RWPE2 (cell line): ENCODE results near the gene MRLN.
"Not testable (repeated sequence)": the region's sequence is repeated elsewhere in the genome, so short reads cannot be mapped to it uniquely, and the experiment has no call there.

ENCODE experiments used
- ATAC-seq: fragments of 200-7000 bp; cut with Tn5 transposase; 3 replicates; pipeline ENCODE4 v1.9.1; 2021; ENCODE audit warnings: low read depth
- DNase-seq: peaks from one replicate; pipeline ENCODE4 v3.0.0-alpha.2; 2020; ENCODE audit warnings: low spot score
- H3K27ac ChIP-seq: fragments of 450-650 bp; 2 replicates; pipeline ENCODE4 v1.5.1; 2017; ENCODE audit warnings: mild to moderate bottlenecking; ENCODE audit not compliant: poor library complexity, severe bottlenecking
- H3K27me3 ChIP-seq: fragments of 250-450 bp; sonication (Bioruptor Pico); 2 replicates; pipeline ENCODE4 v1.5.1; 2021; ENCODE audit warnings: mild to moderate bottlenecking, moderate library complexity; ENCODE audit not compliant: insufficient read depth, poor library complexity, severe bottlenecking
- H3K36me3 ChIP-seq: fragments of 250-450 bp; sonication (Bioruptor Pico); 2 replicates; pipeline ENCODE4 v1.5.1; 2020; ENCODE audit warnings: low read depth, mild to moderate bottlenecking, moderate library complexity
- H3K4me1 ChIP-seq: fragments of 250-450 bp; sonication (Bioruptor Pico); 2 replicates; pipeline ENCODE4 v1.5.1; 2021; ENCODE audit warnings: mild to moderate bottlenecking, moderate library complexity; ENCODE audit not compliant: insufficient read depth, poor library complexity, severe bottlenecking
- H3K4me3 ChIP-seq: fragments of 250-450 bp; sonication (Bioruptor Pico); 2 replicates; pipeline ENCODE4 v1.5.1; 2021; ENCODE audit warnings: mild to moderate bottlenecking, moderate library complexity; ENCODE audit not compliant: severe bottlenecking
- H3K9me3 ChIP-seq: fragments of 250-450 bp; sonication (Bioruptor Pico); 2 replicates; pipeline ENCODE4 v1.5.1; 2021; ENCODE audit warnings: mild to moderate bottlenecking, moderate library complexity; ENCODE audit not compliant: severe bottlenecking
- TF ChIP-seq, protein P1 (sequence below): fragments of 450-650 bp; IDR thresholded peaks from one replicate; pipeline ENCODE4 v1.5.1; 2017; ENCODE audit warnings: mild to moderate bottlenecking, moderate library complexity; ENCODE audit not compliant: poor library complexity, severe bottlenecking

Gene MRLN

DNA sequence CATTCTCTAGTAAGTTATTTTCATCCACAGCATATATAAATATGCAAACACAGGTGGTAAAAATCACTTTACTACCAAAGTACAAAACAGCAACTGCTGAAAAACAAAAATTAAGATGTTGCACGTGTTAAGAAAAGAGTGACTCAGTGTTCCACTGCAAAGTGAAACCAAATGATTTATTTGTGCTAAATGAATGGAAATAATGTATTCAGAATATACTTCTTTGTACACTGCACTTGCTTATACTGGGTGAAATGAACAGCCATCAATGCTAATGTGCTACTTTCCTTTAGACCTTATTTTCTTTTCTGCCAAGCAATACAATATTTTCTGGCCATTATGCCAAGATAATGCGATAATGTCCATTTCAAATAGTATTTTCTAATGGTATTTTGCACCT, 38.3 kb upstream of the MRLN start:
- TF ChIP-seq, protein P1, sequence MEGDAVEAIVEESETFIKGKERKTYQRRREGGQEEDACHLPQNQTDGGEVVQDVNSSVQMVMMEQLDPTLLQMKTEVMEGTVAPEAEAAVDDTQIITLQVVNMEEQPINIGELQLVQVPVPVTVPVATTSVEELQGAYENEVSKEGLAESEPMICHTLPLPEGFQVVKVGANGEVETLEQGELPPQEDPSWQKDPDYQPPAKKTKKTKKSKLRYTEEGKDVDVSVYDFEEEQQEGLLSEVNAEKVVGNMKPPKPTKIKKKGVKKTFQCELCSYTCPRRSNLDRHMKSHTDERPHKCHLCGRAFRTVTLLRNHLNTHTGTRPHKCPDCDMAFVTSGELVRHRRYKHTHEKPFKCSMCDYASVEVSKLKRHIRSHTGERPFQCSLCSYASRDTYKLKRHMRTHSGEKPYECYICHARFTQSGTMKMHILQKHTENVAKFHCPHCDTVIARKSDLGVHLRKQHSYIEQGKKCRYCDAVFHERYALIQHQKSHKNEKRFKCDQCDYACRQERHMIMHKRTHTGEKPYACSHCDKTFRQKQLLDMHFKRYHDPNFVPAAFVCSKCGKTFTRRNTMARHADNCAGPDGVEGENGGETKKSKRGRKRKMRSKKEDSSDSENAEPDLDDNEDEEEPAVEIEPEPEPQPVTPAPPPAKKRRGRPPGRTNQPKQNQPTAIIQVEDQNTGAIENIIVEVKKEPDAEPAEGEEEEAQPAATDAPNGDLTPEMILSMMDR, result no peak
- H3K27ac ChIP-seq, result no peak overlapping the region
- H3K27me3 ChIP-seq, result no peaks in the 10 kb centered on the region
- DNase-seq (no peak), ATAC-seq (no peak)
- no peaks in the 10 kb centered on the region for H3K9me3 ChIP-seq
- peaks cover 50% of the 10 kb centered on the region for H3K36me3 ChIP-seq
- H3K4me1 ChIP-seq, result no peaks in the 10 kb centered on the region
- no peak overlapping the region for H3K4me3 ChIP-seq

GRCh38 chr10:59790080-59790479, 36.8 kb upstream of the MRLN start:
- not testable (repeated sequence) for H3K27me3 ChIP-seq, H3K4me3 ChIP-seq, ATAC-seq

DNA sequence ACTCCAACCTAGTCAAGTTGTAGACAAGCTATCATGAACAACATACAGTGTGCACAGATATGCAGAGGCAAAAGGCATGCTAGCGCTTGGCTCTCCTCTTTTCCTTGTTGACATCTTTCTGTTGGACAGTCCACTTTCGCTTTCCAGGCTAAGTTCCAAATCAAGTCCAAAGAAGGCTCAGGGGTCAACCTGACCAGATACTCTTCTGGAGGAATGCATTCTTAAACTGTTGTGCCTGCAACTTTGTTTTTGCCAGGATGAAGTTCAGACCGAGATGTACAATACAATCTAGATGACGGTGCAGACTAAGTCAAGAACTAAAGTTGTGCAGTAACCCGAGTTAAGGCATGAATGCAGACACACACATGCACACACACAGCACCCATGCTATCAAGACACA, 35.7 kb upstream of the MRLN start:
- H3K27me3 ChIP-seq, H3K27ac ChIP-seq, H3K4me1 ChIP-seq, ATAC-seq, H3K4me3 ChIP-seq, H3K9me3 ChIP-seq, DNase-seq: not testable (repeated sequence)
- peaks cover 25% of the 10 kb centered on the region for H3K36me3 ChIP-seq

More at GRCh38 chr10:59790080-59790479, 36.8 kb upstream of the MRLN start:
- DNase-seq, H3K9me3 ChIP-seq, H3K4me1 ChIP-seq, H3K27ac ChIP-seq: not testable (repeated sequence)
- H3K36me3 ChIP-seq, result peaks cover 35% of the 10 kb centered on the region

DNA sequence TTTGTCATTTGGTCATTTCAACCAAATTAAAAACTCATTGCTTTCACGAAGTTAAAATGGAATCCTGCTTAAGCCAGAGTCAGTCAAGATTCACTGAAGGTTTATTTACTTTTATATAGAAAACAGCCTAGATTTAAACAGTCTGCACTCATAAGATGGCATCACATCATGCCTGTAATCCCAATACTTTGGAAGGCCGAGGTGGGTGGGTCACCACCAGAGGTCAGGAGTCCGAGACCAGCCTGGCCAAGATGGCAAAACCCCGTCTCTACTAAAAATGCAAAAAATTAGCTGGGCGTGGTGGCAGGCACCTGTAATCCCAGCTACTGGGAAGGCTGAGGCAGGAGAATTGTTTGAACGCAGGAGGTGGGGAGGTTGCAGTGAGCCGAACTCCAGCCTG, 33.8 kb upstream of the MRLN start:
- not testable (repeated sequence) for DNase-seq, H3K4me3 ChIP-seq, H3K36me3 ChIP-seq, ATAC-seq, H3K9me3 ChIP-seq, H3K4me1 ChIP-seq, H3K27ac ChIP-seq, H3K27me3 ChIP-seq

DNA sequence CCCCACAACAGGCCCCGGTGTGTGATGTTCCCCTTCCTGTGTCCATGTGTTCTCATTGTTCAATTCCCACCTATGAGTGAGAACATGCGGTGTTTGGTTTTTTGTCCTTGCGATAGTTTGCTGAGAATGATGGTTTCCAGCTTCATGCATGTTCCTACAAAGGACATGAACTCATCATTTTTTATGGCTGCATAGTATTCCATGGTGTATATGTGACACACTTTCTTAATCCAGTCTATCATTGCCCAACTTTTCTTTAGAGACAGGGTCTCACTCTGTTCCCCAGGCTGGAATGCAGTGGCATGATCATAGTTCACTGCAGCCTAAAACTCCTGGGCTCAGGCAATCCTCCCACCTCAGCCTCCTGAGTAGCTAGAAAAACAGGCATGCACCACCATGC, 32.2 kb upstream of the MRLN start:
- not testable (repeated sequence) for H3K27me3 ChIP-seq, DNase-seq, ATAC-seq, H3K4me1 ChIP-seq, H3K36me3 ChIP-seq, H3K9me3 ChIP-seq, H3K27ac ChIP-seq, H3K4me3 ChIP-seq

DNA sequence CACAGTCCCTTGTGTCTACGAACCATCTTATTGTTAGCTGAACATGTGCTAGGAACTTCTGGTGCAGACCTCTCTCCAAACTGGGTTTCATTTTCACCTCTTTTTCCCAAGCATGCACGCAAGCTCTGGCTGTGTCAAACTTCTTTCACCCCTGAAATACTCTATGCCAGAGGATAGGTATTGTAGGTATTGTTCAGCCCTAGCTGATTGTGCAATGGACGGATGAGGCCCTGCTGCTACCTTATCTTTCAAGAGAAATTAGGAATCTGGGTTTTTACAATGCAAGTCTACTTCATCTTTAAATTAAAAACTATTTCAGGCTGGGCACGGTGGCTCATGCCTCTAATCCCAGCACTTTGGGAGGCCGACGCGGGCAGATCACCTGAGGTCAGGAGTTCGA, 28.3 kb upstream of the MRLN start:
- H3K36me3 ChIP-seq, result no peaks in the 10 kb centered on the region
- H3K27ac ChIP-seq, result no peak overlapping the region
- no peaks in the 10 kb centered on the region for H3K9me3 ChIP-seq
- TF ChIP-seq, protein P1, result no peak
- H3K4me3 ChIP-seq, result no peak overlapping the region
- H3K27me3 ChIP-seq, result no peaks in the 10 kb centered on the region
- no peaks in the 10 kb centered on the region for H3K4me1 ChIP-seq
- no peak for DNase-seq
- peak; percentile 27; the same call in 1 of the 3 replicates for ATAC-seq

- ATAC-seq (no peak), DNase-seq (no peak)
- Histone ChIP-seq H3K4me3 (no peak overlapping the region), H3K9me3 (no peaks in the 10 kb centered on the region), H3K27me3 (no peaks in the 10 kb centered on the region), H3K27ac (no peak overlapping the region), H3K4me1 (no peaks in the 10 kb centered on the region), H3K36me3 (no peaks in the 10 kb centered on the region)
- TF ChIP-seq, protein P1, result no peak
Measured at GRCh38 chr10:59779756-59780533, 26.7 kb upstream of the MRLN start.
